H1 (cell line): Measurements from ENCODE around the gene VAV2.

Experiments used
- CREB1 ChIP-seq: IDR thresholded peaks from 2 replicates; pipeline ENCODE4 v1.6.1; 2012; ENCODE audit warnings: inconsistent platforms
- EP300 ChIP-seq, 2 experiments: IDR thresholded peaks; 1 replicate in 1 of 2; 2 replicates in 1 of 2; pipeline ENCODE4 v1.6.1; 2011 to 2012; ENCODE audit warnings: low read depth in 2 of 2, low read length in 2 of 2, mild to moderate bottlenecking in 2 of 2, borderline replicate concordance in 1 of 2, inconsistent platforms in 1 of 2, moderate library complexity in 1 of 2
- MAFK ChIP-seq: IDR thresholded peaks from 2 replicates; pipeline ENCODE4 v1.6.1; 2012; ENCODE audit warnings: low read depth, mild to moderate bottlenecking, improper control_type of control experiment, low read length
- POLR2AphosphoS5 ChIP-seq: IDR thresholded peaks from 2 replicates; pipeline ENCODE4 v1.6.1; 2011; ENCODE audit warnings: low read depth, low read length
- SIN3A ChIP-seq, 2 experiments: IDR thresholded peaks in 1 of 2; conservative IDR thresholded peaks in 1 of 2; 2 replicates each; pipeline ENCODE4 v1.6.1; 2011 to 2012; ENCODE audit warnings: low read length in 2 of 2, improper control_type of control experiment in 1 of 2, low read depth in 1 of 2, mild to moderate bottlenecking in 1 of 2
- SIRT6 ChIP-seq: IDR thresholded peaks from one replicate; pipeline ENCODE4 v1.7.1; 2012; ENCODE audit warnings: low read length, inconsistent platforms
- TAF1 ChIP-seq: IDR thresholded peaks from 2 replicates; pipeline ENCODE4 v1.6.1; 2011; ENCODE audit warnings: mild to moderate bottlenecking, low read depth, low read length
- TF ChIP-seq, protein P1 (sequence below), 3 experiments: IDR thresholded peaks; 1 replicate in 2 of 3; 2 replicates in 1 of 3; pipeline versions ENCODE4 v1.5.1 to v1.6.1; 2011; ENCODE audit warnings: low read length in 3 of 3, mild to moderate bottlenecking in 3 of 3, inconsistent platforms in 2 of 3, low read depth in 1 of 3, moderate library complexity in 1 of 3; ENCODE audit not compliant: insufficient read depth in 1 of 3; ENCODE audit errors: control extremely low read depth in 1 of 3

DNA sequence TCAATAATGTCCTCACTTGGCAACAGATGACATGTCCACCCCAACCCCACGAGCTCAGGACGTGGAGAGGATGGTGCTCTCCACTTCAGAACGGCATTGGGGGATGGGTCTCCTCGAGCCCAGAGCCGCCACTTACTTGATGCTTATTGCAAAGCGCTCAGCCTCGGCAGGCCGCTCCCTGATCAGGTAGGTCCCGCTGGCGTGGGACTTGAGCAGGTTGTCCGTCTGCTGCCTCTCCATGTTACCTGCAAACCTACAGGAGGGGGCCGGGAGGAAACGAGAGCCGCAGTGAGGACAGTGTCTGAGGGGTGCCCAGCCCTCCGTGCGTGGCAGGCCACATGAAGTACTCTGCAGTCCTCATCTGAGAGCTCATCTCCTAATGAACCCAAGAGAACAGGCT, 217.3 kb downstream of the VAV2 start:
- TF ChIP-seq SIRT6 (no peak), CREB1 (no peak), EP300 (IDR thresholded peaks at IDR 0.05; ENCODE audit: borderline replicate concordance in 1 of 2, low read depth in 2 of 2, low read length in 2 of 2) (no peak), TAF1 (no peak), SIN3A (conservative IDR thresholded peaks at IDR 0.05 in 1 of 2, IDR thresholded peaks at IDR 0.05 in 1 of 2; ENCODE audit: low read depth in 1 of 2, low read length in 2 of 2) (no peak), POLR2AphosphoS5 (no peak), MAFK (no peak)
- TF ChIP-seq, protein P1, sequence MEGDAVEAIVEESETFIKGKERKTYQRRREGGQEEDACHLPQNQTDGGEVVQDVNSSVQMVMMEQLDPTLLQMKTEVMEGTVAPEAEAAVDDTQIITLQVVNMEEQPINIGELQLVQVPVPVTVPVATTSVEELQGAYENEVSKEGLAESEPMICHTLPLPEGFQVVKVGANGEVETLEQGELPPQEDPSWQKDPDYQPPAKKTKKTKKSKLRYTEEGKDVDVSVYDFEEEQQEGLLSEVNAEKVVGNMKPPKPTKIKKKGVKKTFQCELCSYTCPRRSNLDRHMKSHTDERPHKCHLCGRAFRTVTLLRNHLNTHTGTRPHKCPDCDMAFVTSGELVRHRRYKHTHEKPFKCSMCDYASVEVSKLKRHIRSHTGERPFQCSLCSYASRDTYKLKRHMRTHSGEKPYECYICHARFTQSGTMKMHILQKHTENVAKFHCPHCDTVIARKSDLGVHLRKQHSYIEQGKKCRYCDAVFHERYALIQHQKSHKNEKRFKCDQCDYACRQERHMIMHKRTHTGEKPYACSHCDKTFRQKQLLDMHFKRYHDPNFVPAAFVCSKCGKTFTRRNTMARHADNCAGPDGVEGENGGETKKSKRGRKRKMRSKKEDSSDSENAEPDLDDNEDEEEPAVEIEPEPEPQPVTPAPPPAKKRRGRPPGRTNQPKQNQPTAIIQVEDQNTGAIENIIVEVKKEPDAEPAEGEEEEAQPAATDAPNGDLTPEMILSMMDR (IDR thresholded peaks at IDR 0.05; ENCODE audit: control extremely low read depth in 1 of 3, insufficient read depth in 1 of 3, low read depth in 1 of 3, low read length in 3 of 3), result no peak
